Measurements from ENCODE around the gene GPSM3. TPM values are rescaled to one million over a fixed set of nuclear protein-coding genes. Genes with fewer than 3 reads are reported as not detected.
A peak's percentile ranks its signal among the peaks of the same experiment; 100 is the strongest.

The GPSM3 gene
- polyA plus RNA-seq, 1 donor (not counting 4 experiments of a cell fraction or from before 2014, with no cell fraction given): 3.6 TPM

DNA sequence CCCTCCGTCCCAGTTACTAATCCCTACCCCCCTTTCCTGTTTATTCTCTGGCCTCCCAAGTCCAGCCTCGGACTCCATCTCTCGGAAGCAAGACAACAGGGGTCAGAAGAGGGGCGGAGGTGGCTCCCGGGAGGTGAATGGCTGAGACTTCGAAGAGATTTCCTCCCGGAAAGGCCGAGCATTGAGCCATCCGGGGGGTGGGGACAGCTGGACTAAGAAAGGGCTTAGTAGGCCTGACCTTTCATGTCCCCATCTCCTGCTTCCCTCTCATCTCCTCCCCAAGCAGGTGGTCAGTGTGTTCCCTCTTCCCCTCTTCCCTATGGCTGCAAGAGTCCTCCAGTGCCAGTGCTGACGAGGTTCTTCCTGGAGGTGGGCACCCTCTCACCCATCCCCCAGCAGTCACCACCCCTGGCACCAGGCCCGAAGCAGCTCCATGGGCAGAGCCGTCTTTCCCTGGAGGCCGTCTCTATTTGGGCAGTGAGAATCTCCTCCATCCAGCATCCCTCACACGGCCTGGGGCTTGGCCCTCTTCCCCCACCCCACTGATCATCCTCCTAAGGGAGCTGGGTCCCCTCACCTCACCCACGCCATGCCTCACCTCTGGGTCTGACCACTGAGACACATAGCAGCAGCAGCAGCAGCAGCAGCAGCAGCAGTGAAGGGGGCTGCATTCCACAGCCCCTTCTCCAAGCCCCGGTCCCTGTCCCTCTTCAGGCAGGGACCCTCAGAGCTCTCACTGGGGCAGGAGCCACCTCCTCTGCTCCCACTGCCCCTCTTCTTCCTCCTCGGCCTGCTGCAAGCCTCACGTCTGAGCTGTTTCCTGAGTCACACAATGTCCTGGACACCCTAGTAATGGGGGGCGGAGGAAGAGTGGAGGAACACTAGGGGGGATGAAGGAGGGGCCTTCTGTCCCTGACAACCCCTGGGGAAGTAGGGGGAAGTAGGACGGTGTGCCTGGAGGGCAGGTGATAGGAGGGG lies 31.1 kb upstream of the GPSM3 start, which contains the start of gene NOTCH4:
Gene NOTCH4 (minus strand): TSS at position 810 of the 978 bp plus-strand sequence. CDS start 139 bp downstream, at position 671.
- DNase-seq (ENCODE audit: low read depth, low spot score): no peak
- no peaks in the 10 kb centered on the region for H3K9me3 ChIP-seq (ENCODE audit: control insufficient read depth, low read depth, low read length)
- H3K36me3 ChIP-seq (ENCODE audit: control insufficient read depth in 2 of 2, extremely low read depth in 1 of 2, insufficient read depth in 2 of 2, low read length in 2 of 2): no peaks in the 10 kb centered on the region
- H2AFZ ChIP-seq (ENCODE audit: control insufficient read depth, low read length): no peak within 1 kb of the TSS
- no peak for TF ChIP-seq EZH2 (IDR thresholded peaks at IDR 0.05; ENCODE audit: low read length)
- TF ChIP-seq, protein P1, sequence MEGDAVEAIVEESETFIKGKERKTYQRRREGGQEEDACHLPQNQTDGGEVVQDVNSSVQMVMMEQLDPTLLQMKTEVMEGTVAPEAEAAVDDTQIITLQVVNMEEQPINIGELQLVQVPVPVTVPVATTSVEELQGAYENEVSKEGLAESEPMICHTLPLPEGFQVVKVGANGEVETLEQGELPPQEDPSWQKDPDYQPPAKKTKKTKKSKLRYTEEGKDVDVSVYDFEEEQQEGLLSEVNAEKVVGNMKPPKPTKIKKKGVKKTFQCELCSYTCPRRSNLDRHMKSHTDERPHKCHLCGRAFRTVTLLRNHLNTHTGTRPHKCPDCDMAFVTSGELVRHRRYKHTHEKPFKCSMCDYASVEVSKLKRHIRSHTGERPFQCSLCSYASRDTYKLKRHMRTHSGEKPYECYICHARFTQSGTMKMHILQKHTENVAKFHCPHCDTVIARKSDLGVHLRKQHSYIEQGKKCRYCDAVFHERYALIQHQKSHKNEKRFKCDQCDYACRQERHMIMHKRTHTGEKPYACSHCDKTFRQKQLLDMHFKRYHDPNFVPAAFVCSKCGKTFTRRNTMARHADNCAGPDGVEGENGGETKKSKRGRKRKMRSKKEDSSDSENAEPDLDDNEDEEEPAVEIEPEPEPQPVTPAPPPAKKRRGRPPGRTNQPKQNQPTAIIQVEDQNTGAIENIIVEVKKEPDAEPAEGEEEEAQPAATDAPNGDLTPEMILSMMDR (optimal IDR thresholded peaks at IDR 0.05 in 1 of 3, IDR thresholded peaks at IDR 0.05 in 1 of 3, conservative IDR thresholded peaks at IDR 0.05 in 1 of 3; ENCODE audit: extremely low read depth in 1 of 3, insufficient read depth in 2 of 3, low read length in 3 of 3): no peak
- H3K9me1 ChIP-seq (ENCODE audit: control insufficient read depth, extremely low read depth, insufficient read depth, low read length): no peaks in the 10 kb centered on the region
- H3K79me2 ChIP-seq (ENCODE audit: control insufficient read depth, insufficient read depth, low read length): no peaks in the 10 kb centered on the region
- H3K4me2 ChIP-seq (ENCODE audit: control insufficient read depth, extremely low read depth, insufficient read depth, low read depth, low read length): no peak within 1 kb of the TSS
- H3K4me3 ChIP-seq (ENCODE audit: control insufficient read depth in 2 of 3, extremely low read depth in 1 of 3, insufficient read depth in 2 of 3, low read depth in 1 of 3, low read length in 3 of 3): no peak within 1 kb of the TSS
- FAIRE-seq: no peak
- dilution Hi-C loops (cut with MboI; ENCODE audit: extremely low pct_ligation_motif_present, low sequenced_read_pairs): no loop called here
- H3K9ac ChIP-seq (ENCODE audit: control insufficient read depth, extremely low read depth, insufficient read depth, low read length): no peak within 1 kb of the TSS
- H3K27me3 ChIP-seq (ENCODE audit: control insufficient read depth, extremely low read depth, insufficient read depth, low read length): peaks cover 14% of the 10 kb centered on the region
- no peak within 1 kb of the TSS for H3K27ac ChIP-seq (ENCODE audit: control insufficient read depth, insufficient read depth, low read length)
- peaks cover 4% of the 10 kb centered on the region for H3K4me1 ChIP-seq (ENCODE audit: control insufficient read depth, extremely low read depth, insufficient read depth, low read length)
- no peaks in the 10 kb centered on the region for H4K20me1 ChIP-seq (ENCODE audit: control insufficient read depth, extremely low read depth, insufficient read depth, low read length)

DNA sequence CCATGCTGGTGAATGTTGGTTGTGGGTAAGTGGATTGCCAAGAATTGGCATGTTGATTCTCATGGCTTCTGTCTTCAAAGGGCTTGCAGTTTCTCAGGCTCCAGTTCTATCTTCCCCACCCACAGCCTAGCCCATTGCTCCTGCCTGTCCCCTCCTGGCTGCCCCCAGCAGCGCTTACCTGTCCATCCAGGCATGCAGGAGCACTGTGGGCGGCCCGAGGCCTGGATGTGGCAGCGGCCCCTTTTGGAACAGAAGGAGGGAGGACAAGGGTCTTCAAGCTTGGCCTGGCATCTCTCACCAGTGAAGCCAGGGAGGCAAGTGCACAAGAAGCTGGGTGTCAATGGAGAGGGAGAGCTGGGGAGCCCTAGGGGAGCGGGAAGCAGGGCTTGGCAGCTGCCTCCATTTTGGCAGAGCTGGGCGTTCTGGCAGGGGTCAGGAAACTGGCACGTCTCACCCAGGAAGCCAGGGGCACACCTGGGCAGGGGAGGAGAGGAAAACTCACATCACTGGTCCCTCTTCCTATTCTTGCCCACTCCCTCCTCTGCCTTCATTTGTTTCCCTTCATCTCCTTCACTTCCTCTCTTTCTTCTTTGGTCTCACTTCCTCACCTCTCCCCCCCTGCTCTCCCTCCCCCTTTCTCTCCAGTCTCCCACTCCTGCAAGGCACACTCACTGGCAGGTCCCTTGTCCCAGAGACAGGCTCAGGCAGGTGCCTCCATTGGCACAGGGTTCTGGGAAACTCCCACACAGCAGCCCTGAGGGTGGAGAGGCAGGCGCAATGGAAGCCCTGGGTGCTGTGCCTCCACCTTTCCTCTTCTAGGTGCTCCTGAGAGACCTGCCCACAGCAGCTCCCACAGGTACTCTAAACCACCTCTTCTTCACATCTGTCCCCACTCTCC lies 30.1 kb upstream of the GPSM3 start:
- peaks cover 18% of the 10 kb centered on the region for H3K27me3 ChIP-seq (ENCODE audit: control insufficient read depth, extremely low read depth, insufficient read depth, low read length)
- no peak for FAIRE-seq

More for the DNA sequence above, 30.1 kb upstream of the GPSM3 start:
- no peak overlapping the region for H3K27ac ChIP-seq (ENCODE audit: control insufficient read depth, insufficient read depth, low read length)
- H3K9me1 ChIP-seq (ENCODE audit: control insufficient read depth, extremely low read depth, insufficient read depth, low read length): no peaks in the 10 kb centered on the region
- no peaks in the 10 kb centered on the region for H4K20me1 ChIP-seq (ENCODE audit: control insufficient read depth, extremely low read depth, insufficient read depth, low read length)
- no peak overlapping the region for H3K4me2 ChIP-seq (ENCODE audit: control insufficient read depth, extremely low read depth, insufficient read depth, low read depth, low read length)
- TF ChIP-seq EZH2 (IDR thresholded peaks at IDR 0.05; ENCODE audit: low read length): no peak
- TF ChIP-seq, protein P1 (optimal IDR thresholded peaks at IDR 0.05 in 1 of 3, IDR thresholded peaks at IDR 0.05 in 1 of 3, conservative IDR thresholded peaks at IDR 0.05 in 1 of 3; ENCODE audit: extremely low read depth in 1 of 3, insufficient read depth in 2 of 3, low read length in 3 of 3): no peak
- DNase-seq (ENCODE audit: low read depth, low spot score): no peak
- no peaks in the 10 kb centered on the region for H3K36me3 ChIP-seq (ENCODE audit: control insufficient read depth in 2 of 2, extremely low read depth in 1 of 2, insufficient read depth in 2 of 2, low read length in 2 of 2)
- no peak overlapping the region for H3K4me3 ChIP-seq (ENCODE audit: control insufficient read depth in 2 of 3, extremely low read depth in 1 of 3, insufficient read depth in 2 of 3, low read depth in 1 of 3, low read length in 3 of 3)
- peaks cover 4% of the 10 kb centered on the region for H3K4me1 ChIP-seq (ENCODE audit: control insufficient read depth, extremely low read depth, insufficient read depth, low read length)
- no peaks in the 10 kb centered on the region for H3K9me3 ChIP-seq (ENCODE audit: control insufficient read depth, low read depth, low read length)
- dilution Hi-C loops (cut with MboI; ENCODE audit: extremely low pct_ligation_motif_present, low sequenced_read_pairs): no loop called here
- H2AFZ ChIP-seq (ENCODE audit: control insufficient read depth, low read length): peak overlapping the region; percentile 8
- H3K79me2 ChIP-seq (ENCODE audit: control insufficient read depth, insufficient read depth, low read length): no peaks in the 10 kb centered on the region
- no peak overlapping the region for H3K9ac ChIP-seq (ENCODE audit: control insufficient read depth, extremely low read depth, insufficient read depth, low read length)
